K562 (cell line): ENCODE measurements around the gene TIMM23. TPM values are rescaled to one million over a fixed set of nuclear protein-coding genes. Genes with fewer than 3 reads are reported as not detected.

ENCODE experiments used
- ATF1 ChIP-seq, 2 experiments: fragments of 450-650 bp in 1 of 2; IDR thresholded peaks; 2 replicates each; pipeline ENCODE4 v1.6.1; 2016; ENCODE audit warnings: missing compliant biosample characterization in 1 of 2, missing genetic modification characterization in 1 of 2
- ATF3 ChIP-seq, 2 experiments: fragments of 450-650 bp in 1 of 2; sonication (generic) in 1 of 2; formaldehyde crosslinking in 1 of 2; IDR thresholded peaks in 1 of 2; conservative IDR thresholded peaks in 1 of 2; 2 replicates each; pipeline versions ENCODE4 v1.6.1 to v1.8.1; 2016 to 2023; ENCODE audit warnings: mild to moderate bottlenecking in 2 of 2, moderate library complexity in 2 of 2, inconsistent platforms in 1 of 2, missing genetic modification reagents in 1 of 2
- ATF7 ChIP-seq: fragments of 450-650 bp; IDR thresholded peaks from 2 replicates; pipeline ENCODE4 v1.7.1; 2014; ENCODE audit warnings: mild to moderate bottlenecking, moderate library complexity
- BRD9 ChIP-seq: fragments of 450-650 bp; IDR thresholded peaks from 2 replicates; pipeline ENCODE4 v1.6.1; 2018; ENCODE audit warnings: low read depth; ENCODE audit not compliant: partially characterized antibody
- CREBBP ChIP-seq: IDR thresholded peaks from one replicate; pipeline ENCODE4 v1.6.1; 2012; ENCODE audit warnings: low read depth, mild to moderate bottlenecking, control low read depth, inconsistent platforms, low read length
- EP300 ChIP-seq: IDR thresholded peaks from 2 replicates; pipeline ENCODE4 v1.6.1; 2012; ENCODE audit warnings: low read length, improper control_type of control experiment
- ETV6 ChIP-seq, 3 experiments: fragments of 150-350 bp in 1 of 3; sonication (generic) in 1 of 3; formaldehyde crosslinking in 1 of 3; IDR thresholded peaks; 2 replicates each; pipeline versions ENCODE4 v1.6.1 to v1.8.0; 2014 to 2022; ENCODE audit warnings: borderline replicate concordance in 2 of 3, low read depth in 2 of 3, antibody characterized with exemption in 1 of 3, low read length in 1 of 3, mild to moderate bottlenecking in 1 of 3, missing genetic modification reagents in 1 of 3
- FOXA3 ChIP-seq, 2 experiments: fragments of 450-650 bp in 1 of 2; sonication (generic) in 1 of 2; formaldehyde crosslinking; IDR thresholded peaks in 1 of 2; conservative IDR thresholded peaks in 1 of 2; 2 replicates each; pipeline versions ENCODE4 v1.4.0 to v1.8.0; 2020 to 2022; ENCODE audit warnings: mild to moderate bottlenecking in 2 of 2, missing genetic modification reagents in 1 of 2
- GATAD2B ChIP-seq: fragments of 450-650 bp; IDR thresholded peaks from 2 replicates; pipeline ENCODE4 v1.6.1; 2017; ENCODE audit warnings: mild to moderate bottlenecking, borderline replicate concordance
- RCOR1 ChIP-seq, 2 experiments: IDR thresholded peaks; 2 replicates each; pipeline ENCODE4 v1.6.1; 2012; ENCODE audit warnings: low read depth in 2 of 2, low read length in 2 of 2, borderline replicate concordance in 1 of 2, improper control_type of control experiment in 1 of 2
- SNIP1 ChIP-seq: fragments of 450-650 bp; IDR thresholded peaks from 2 replicates; pipeline ENCODE4 v1.7.1; 2017; ENCODE audit warnings: low read depth, mild to moderate bottlenecking
- SPI1 ChIP-seq: IDR thresholded peaks from 2 replicates; pipeline ENCODE4 v1.6.1; 2011; ENCODE audit warnings: low read depth, low read length, control low read depth, borderline replicate concordance
- STAT5A ChIP-seq: IDR thresholded peaks from 2 replicates; pipeline ENCODE4 v1.6.1; 2012; ENCODE audit warnings: low read length, inconsistent platforms, borderline replicate concordance
- ZNF121 ChIP-seq: sonication (generic); formaldehyde crosslinking; conservative IDR thresholded peaks from 2 replicates; pipeline ENCODE4 v1.8.0; 2022; ENCODE audit warnings: missing genetic modification reagents
- ZNF217 ChIP-seq: sonication (generic); formaldehyde crosslinking; IDR thresholded peaks from 2 replicates; pipeline ENCODE4 v1.8.0; 2022; ENCODE audit warnings: mild to moderate bottlenecking, missing genetic modification reagents
- ZNF395 ChIP-seq: fragments of 200-800 bp; sonication (Bioruptor generic); IDR thresholded peaks from 2 replicates; pipeline ENCODE4 v1.6.1; 2017; ENCODE audit warnings: missing genetic modification characterization, missing compliant biosample characterization
- polyA plus RNA-seq, 8 experiments: library from polyadenylated mRNA; depleted of rRNA in 4 of 8; stranded (reverse) in 5 of 8; unstranded in 3 of 8; fragments of >200 nt; fragmentation: Nextera tagmentation in 2 of 8; fragmentation: Illumina TruSeq in 1 of 8; extraction: Ambion mirVana in 2 of 8; extraction: Trizol in 1 of 8; gene quantifications; 2 replicates each; pipeline versions ENCODE4 v1.2.1 to v1.2.3, GENCODE V29; 2011 to 2014; ENCODE audit warnings: inconsistent platforms in 1 of 8, missing spikeins in 1 of 8
- total RNA-seq, 7 experiments: library from RNA; depleted of rRNA in 6 of 7; stranded (reverse); fragments of >200 nt in 6 of 7; fragmentation: Illumina TruSeq in 2 of 7; extraction: Trizol in 2 of 7; gene quantifications; 2 replicates each; pipeline versions ENCODE4 v1.2.1 to v1.2.3, GENCODE V29; 2011 to 2021; ENCODE audit warnings: low replicate concordance in 1 of 7
- TF ChIP-seq, protein P1 (sequence below), 2 experiments: fragments of 150-350 bp in 1 of 2; IDR thresholded peaks; 2 replicates each; pipeline ENCODE4 v1.6.1; 2012 to 2016; ENCODE audit warnings: low read depth in 2 of 2, low read length in 2 of 2, mild to moderate bottlenecking in 1 of 2, moderate library complexity in 1 of 2

The TIMM23 gene
- total and polyA plus RNA-seq, 9 of the 15 experiments (the other 6 are each of a cell fraction or from before 2014, with no cell fraction given), result 148 to 280 (median 183) TPM

GRCh38 chr10:46031648-46032532 is 59.6 kb downstream of the TIMM23 start (continued):
- TF ChIP-seq, protein P1, sequence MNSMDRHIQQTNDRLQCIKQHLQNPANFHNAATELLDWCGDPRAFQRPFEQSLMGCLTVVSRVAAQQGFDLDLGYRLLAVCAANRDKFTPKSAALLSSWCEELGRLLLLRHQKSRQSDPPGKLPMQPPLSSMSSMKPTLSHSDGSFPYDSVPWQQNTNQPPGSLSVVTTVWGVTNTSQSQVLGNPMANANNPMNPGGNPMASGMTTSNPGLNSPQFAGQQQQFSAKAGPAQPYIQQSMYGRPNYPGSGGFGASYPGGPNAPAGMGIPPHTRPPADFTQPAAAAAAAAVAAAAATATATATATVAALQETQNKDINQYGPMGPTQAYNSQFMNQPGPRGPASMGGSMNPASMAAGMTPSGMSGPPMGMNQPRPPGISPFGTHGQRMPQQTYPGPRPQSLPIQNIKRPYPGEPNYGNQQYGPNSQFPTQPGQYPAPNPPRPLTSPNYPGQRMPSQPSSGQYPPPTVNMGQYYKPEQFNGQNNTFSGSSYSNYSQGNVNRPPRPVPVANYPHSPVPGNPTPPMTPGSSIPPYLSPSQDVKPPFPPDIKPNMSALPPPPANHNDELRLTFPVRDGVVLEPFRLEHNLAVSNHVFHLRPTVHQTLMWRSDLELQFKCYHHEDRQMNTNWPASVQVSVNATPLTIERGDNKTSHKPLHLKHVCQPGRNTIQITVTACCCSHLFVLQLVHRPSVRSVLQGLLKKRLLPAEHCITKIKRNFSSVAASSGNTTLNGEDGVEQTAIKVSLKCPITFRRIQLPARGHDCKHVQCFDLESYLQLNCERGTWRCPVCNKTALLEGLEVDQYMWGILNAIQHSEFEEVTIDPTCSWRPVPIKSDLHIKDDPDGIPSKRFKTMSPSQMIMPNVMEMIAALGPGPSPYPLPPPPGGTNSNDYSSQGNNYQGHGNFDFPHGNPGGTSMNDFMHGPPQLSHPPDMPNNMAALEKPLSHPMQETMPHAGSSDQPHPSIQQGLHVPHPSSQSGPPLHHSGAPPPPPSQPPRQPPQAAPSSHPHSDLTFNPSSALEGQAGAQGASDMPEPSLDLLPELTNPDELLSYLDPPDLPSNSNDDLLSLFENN (IDR thresholded peaks at IDR 0.05; ENCODE audit: low read depth in 2 of 2, low read length in 2 of 2), result no peak
- no peak for TF ChIP-seq SNIP1
- peak; percentile 64; the same call in 1 of the 2 replicates for TF ChIP-seq SPI1
- TF ChIP-seq ETV6 (IDR thresholded peaks at IDR 0.05; ENCODE audit: borderline replicate concordance in 1 of 2, low read depth in 2 of 2, low read length in 1 of 2), result no peak
- no peak for TF ChIP-seq ETV6 (CRISPR knock-in tag; IDR thresholded peaks at IDR 0.05; ENCODE audit: borderline replicate concordance)
- no peak for TF ChIP-seq ZNF121 (CRISPR knock-in tag)
- no peak for TF ChIP-seq ATF1 (CRISPR knock-in tag; IDR thresholded peaks at IDR 0.05)
- TF ChIP-seq ATF1 (tag; IDR thresholded peaks at IDR 0.05), result peak; percentile 35
- no peak for TF ChIP-seq CREBBP
- no peak for TF ChIP-seq ZNF217 (CRISPR knock-in tag)
- peak in 1 of 2 experiments; percentile 52; a peak in 2 of 4 replicates for TF ChIP-seq FOXA3 (CRISPR knock-in tag; conservative IDR thresholded peaks at IDR 0.05 in 1 of 2, IDR thresholded peaks at IDR 0.05 in 1 of 2)
- TF ChIP-seq ATF7, result peak; percentile 47; the same call in 1 of the 2 replicates
- TF ChIP-seq ZNF395 (CRISPR knock-in tag), result 0 out of 2 replicates have a peak, but pooled peaks have one; percentile 27
- peak in 1 of 2 experiments; percentile 88; a peak in 3 of 4 replicates for TF ChIP-seq RCOR1 (IDR thresholded peaks at IDR 0.05; ENCODE audit: borderline replicate concordance in 1 of 2, low read depth in 2 of 2, low read length in 2 of 2)
- peak; percentile 23; the same call in 1 of the 2 replicates for TF ChIP-seq GATAD2B
- TF ChIP-seq ATF3 (IDR thresholded peaks at IDR 0.05), result peak; percentile 41
- TF ChIP-seq ATF3 (CRISPR knock-in tag; conservative IDR thresholded peaks at IDR 0.05), result no peak
- TF ChIP-seq STAT5A, result no peak
- TF ChIP-seq BRD9, result no peak
- TF ChIP-seq EP300, result peak; percentile 68
